GM18517 (cell line): ENCODE measurements around the gene FAAH2.
"Not testable (repeated sequence)": the region's sequence is repeated elsewhere in the genome, so short reads cannot be mapped to it uniquely, and the experiment has no call there.

Source experiments
- ATAC-seq: cut with Tn5 transposase; IDR thresholded peaks from one replicate; pipeline ENCODE4 v1.9.1; 2021; ENCODE audit warnings: mild to moderate bottlenecking, moderate library complexity; ENCODE audit not compliant: unreplicated experiment

The FAAH2 gene

GRCh38 chrX:57286507-57287251, at the start of gene FAAH2:
Gene FAAH2, plus strand, starts transcription at chrX:57286706. Its CDS starts 120 bp downstream, at chrX:57286826.
- ATAC-seq: peak; percentile 88

GRCh38 chrX:57241967-57242366, 44.5 kb upstream of the FAAH2 start:
- ATAC-seq: no peak

- no peak for ATAC-seq
These were observed 34.5 kb upstream of the FAAH2 start for GRCh38 chrX:57251965-57252364.

GRCh38 chrX:57265126-57265525, 21.4 kb upstream of the FAAH2 start:
- no peak for ATAC-seq

GRCh38 chrX:57266275-57266674, 20.2 kb upstream of the FAAH2 start:
- no peak for ATAC-seq

- ATAC-seq: no peak
These were observed 19.6 kb upstream of the FAAH2 start for GRCh38 chrX:57266871-57267270.

GRCh38 chrX:57267308-57267707, 19.2 kb upstream of the FAAH2 start:
- ATAC-seq: no peak

- no peak for ATAC-seq
These were observed 15.5 kb upstream of the FAAH2 start for GRCh38 chrX:57270980-57271379.

GRCh38 chrX:57282568-57282967, 3.9 kb upstream of the FAAH2 start:
- ATAC-seq: no peak

- no peak for ATAC-seq
These were observed 1.5 kb upstream of the FAAH2 start for GRCh38 chrX:57285001-57285400.

GRCh38 chrX:57289089-57289488, 2.6 kb downstream of the FAAH2 start:
- no peak for ATAC-seq

- ATAC-seq: no peak
These were observed 8.5 kb downstream of the FAAH2 start for GRCh38 chrX:57294961-57295360.

- ATAC-seq: not testable (repeated sequence)
These were observed 9.2 kb downstream of the FAAH2 start for GRCh38 chrX:57295679-57296078.

- no peak for ATAC-seq
These were observed 27.2 kb downstream of the FAAH2 start for GRCh38 chrX:57313583-57314215.

GRCh38 chrX:57329008-57329407, 42.5 kb downstream of the FAAH2 start:
- no peak for ATAC-seq

- ATAC-seq: not testable (repeated sequence)
These were observed 49.3 kb downstream of the FAAH2 start for GRCh38 chrX:57335790-57336189.

GRCh38 chrX:57353472-57354132, 67.1 kb downstream of the FAAH2 start:
- no peak for ATAC-seq

- no peak for ATAC-seq
These were observed 77.6 kb downstream of the FAAH2 start for GRCh38 chrX:57364145-57364544.

- ATAC-seq: no peak
These were observed 79.9 kb downstream of the FAAH2 start for GRCh38 chrX:57366430-57366829.

- no peak for ATAC-seq
These were observed 81.1 kb downstream of the FAAH2 start for GRCh38 chrX:57367649-57368048.

GRCh38 chrX:57368158-57368557, 81.7 kb downstream of the FAAH2 start:
- no peak for ATAC-seq

GRCh38 chrX:57379296-57379695, 92.8 kb downstream of the FAAH2 start:
- no peak for ATAC-seq
